LNCAP (cell line): ENCODE results near the gene PPP2R2C.

Experiments
- TF ChIP-seq, protein P1 (sequence below): fragments of 450-650 bp; IDR thresholded peaks from 2 replicates; pipeline ENCODE4 v1.5.1; 2017; ENCODE audit warnings: mild to moderate bottlenecking

The PPP2R2C gene

DNA sequence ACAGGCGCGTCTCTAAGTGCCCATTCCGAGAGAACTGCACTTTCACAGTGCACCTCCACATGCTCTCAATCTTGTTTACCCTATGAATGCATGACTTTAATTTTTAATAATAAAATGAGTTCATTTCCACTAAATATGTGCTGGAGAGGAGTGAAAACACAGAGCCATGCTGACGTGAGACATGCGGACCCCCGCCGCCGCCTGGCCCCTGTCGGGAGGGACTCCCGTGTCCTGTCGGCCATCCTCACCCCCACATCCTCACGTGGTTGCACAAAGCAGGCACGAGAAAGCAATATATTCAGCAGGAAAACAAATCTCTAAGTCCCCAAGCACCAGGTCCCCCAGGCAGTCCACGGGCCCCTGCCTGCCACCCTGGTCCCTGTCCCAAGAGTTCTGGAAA, 23.1 kb downstream of the PPP2R2C start:
- TF ChIP-seq, protein P1, sequence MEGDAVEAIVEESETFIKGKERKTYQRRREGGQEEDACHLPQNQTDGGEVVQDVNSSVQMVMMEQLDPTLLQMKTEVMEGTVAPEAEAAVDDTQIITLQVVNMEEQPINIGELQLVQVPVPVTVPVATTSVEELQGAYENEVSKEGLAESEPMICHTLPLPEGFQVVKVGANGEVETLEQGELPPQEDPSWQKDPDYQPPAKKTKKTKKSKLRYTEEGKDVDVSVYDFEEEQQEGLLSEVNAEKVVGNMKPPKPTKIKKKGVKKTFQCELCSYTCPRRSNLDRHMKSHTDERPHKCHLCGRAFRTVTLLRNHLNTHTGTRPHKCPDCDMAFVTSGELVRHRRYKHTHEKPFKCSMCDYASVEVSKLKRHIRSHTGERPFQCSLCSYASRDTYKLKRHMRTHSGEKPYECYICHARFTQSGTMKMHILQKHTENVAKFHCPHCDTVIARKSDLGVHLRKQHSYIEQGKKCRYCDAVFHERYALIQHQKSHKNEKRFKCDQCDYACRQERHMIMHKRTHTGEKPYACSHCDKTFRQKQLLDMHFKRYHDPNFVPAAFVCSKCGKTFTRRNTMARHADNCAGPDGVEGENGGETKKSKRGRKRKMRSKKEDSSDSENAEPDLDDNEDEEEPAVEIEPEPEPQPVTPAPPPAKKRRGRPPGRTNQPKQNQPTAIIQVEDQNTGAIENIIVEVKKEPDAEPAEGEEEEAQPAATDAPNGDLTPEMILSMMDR: no peak

DNA sequence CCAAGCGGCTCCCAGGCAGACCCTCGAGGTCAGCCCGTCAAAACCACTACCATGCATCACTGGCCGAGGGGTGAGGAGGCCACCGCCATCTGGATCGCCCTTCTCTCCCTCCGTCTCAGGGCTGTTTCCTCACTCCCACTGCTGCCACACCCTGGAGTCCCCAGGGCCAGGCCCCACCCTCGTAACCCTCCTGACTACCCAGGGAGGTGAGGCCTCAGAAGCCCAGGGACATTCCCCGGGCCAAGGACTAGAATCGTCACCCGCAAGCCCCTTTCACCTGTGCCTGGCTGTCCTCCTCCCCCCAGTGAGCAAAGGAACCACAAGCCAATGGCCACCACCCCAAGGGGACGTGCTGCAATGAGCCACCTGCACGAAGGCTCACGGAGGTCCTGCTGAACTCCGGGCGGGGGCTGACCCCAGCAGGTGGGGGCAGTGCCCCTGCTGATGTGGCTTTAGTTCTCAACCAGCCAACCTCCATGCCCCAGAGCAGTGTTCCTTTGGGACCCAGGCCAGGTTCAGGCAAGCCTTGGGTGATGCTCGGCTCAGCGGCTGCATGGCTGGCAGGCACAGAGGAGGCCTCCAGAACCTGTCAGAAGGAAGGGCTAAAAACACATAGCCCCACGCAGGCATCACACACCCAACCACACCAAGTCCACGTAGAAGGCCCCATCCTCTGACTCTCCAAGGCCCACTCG, 23.8 kb downstream of the PPP2R2C start:
- TF ChIP-seq, protein P1: no peak

DNA sequence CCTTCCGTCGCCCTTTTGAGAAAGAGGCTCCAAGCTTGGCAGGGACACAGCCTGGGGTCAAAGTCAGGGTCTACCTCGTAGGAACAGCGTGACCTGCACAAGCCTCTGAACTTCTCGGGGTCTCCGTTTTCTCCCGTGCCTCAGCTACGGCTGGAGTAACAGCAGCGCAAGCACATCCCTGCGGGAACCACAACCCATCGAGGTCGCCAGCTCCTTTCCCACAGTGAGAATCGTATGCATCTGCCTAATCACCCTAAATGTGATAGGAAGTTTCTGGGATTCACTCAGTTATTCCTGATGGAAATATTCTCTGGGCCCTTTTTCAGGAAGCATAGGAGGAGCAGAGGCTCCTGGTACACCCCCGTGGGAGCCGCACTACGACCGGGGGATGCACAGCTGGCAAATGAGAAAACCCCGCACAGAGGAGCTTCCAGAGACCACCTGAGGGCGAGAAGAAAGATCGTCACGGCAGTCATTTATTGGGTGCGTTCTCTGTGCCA, 24.7 kb downstream of the PPP2R2C start:
- TF ChIP-seq, protein P1: no peak

DNA sequence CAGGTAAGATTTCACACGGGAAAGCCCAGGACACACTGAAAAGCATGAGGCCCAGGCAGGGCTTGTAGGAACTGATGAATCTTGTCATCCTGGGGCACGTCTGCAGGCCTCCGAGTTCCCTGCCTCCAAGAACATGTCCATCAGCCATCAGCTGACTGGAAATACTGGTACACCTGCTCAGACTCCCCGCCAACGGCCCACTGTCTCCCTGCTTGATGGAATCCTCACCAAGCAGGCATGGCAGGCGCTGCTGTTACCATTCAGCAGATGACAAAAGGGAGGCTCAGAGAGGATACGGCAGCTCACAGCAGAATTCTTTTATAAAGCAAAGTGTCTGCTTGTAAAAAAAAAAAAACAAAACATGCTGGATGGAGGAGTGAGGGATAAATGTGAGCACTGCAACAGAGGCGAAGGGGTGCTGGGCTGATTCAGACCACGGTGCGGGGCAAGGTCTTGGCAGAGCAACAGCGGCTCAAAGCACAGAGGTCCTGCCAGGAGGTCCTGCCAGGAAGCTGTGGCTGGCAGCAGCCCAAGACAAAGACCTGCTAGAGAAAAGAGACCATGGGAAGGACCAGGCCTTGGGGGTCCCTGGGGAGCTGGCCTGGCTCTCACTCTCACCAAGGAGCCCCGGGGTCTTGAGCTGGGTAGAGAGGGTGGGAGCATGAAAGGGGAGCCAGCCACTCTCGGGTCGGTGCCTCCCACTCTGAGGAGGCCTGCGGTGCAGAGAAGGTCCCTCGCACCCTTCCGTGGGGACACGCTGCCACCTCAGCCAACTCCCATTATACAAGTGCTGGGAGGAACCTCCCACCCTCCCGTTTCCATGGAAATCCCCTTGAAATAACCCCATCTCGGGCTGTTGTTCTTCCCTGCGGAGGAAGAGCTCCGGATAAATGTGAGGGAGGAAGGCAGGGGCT, 25.6 kb downstream of the PPP2R2C start:
- TF ChIP-seq, protein P1: no peak

DNA sequence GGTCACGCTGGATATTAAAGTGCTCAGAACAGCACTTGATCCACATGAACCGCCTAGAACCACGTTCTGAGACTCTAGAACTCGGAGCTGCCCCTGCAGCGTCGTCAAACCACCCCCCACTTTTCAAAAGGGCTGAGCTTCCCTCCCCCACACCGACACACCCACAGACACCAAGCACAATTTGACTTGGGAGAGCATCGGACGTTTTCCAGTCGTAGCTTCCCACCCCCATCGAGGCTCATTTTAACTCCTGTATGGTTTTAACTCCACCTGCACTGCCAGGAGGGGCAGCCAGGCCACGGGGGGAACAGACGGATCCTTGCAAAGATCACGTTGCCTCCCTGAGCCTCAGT, 26.3 kb downstream of the PPP2R2C start:
- TF ChIP-seq, protein P1: no peak

DNA sequence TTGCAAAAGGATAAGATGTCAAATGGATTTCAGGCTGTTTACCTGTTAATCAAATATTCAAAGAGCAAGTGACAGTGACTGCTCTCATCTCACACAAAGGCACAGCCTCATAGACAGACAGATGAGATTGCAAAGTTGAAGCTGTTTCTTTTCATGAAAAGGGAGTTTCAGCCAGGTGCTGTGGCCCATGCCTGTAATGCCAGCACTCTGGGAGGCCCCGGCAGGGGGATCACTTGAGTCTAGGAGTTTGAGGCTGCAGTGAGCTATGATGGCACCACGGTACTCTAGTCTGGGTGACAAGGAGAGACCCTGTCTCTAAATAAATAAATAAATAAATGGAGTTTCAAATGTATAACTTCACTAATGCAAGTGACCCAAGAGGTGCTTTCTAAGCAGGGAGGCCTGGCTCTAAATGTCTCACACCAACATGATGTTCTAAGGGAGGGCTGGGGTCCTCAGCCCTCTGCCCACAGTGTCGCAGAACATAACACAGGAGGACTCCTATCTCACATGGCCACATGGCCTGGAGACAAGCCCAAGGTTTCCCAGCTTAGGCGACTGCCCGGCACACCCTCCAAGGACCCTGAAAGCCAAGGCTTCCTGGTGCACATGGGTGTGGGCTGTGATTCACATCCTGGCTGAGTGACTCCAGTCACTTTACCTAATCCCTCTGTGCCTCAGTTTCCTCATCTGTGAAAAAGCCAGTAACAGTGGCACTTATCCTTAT, 26.8 kb downstream of the PPP2R2C start:
- TF ChIP-seq, protein P1: no peak

DNA sequence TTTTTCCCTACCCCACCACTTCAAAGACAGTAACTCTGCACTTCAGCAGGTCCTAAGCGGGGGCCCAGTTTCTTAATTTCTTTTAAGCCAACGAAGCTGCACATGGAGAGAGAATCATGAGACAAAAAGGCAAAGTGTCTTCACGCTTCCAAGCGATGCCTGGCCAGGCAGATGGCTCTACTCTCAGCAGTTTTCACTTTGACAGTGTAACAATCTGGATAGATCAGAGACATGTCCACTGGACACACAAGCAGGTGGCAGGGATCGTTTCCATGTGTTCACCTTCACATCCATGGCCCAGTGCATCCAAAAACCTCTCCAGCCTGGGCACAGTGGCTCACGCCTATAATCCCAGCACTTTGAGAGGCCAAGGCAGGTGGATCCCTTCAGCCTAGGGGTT, 27.8 kb downstream of the PPP2R2C start:
- TF ChIP-seq, protein P1: no peak
